HEK293 (cell line): Measurements from ENCODE around the gene DCHS1.

Source experiments
- CTCF ChIA-PET: fragments of 350-600 bp; formaldehyde crosslinking; extraction: SDS; loops from one replicate; lab custom pipeline; 2021; ENCODE audit warnings: antibody characterized with exemption; lab: Yijun Ruan, JAX
- POLR2A ChIA-PET: fragments of 300-600 bp; formaldehyde crosslinking; extraction: SDS; loops from one replicate; lab custom pipeline; 2020; ENCODE audit warnings: antibody characterized with exemption, inconsistent platforms; lab: Yijun Ruan, JAX
- H3K27ac ChIP-seq: fragments of 200-500 bp; sonication (Bioruptor generic); 2 replicates; pipeline ENCODE4 v1.5.1; 2014; ENCODE audit warnings: low read depth, low read length, control low read depth, inconsistent platforms; ENCODE audit errors: extremely low read depth
- H3K36me3 ChIP-seq, 2 experiments: fragments of 200-500 bp in 1 of 2; sonication (Bioruptor generic) in 1 of 2; 1 replicate in 1 of 2; 2 replicates in 1 of 2; pipeline ENCODE4 v1.5.1; 2014 to 2017; ENCODE audit warnings: inconsistent platforms in 2 of 2, low read length in 2 of 2; ENCODE audit not compliant: control insufficient read depth in 2 of 2, insufficient read depth in 1 of 2
- H3K4me1 ChIP-seq: fragments of 200-500 bp; sonication (Bioruptor generic); 2 replicates; pipeline ENCODE4 v1.5.1; 2014; ENCODE audit warnings: mild to moderate bottlenecking, low read length, inconsistent platforms; ENCODE audit not compliant: control insufficient read depth, insufficient read depth
- H3K4me3 ChIP-seq: 2 replicates; pipeline ENCODE4 v1.5.1; 2011; ENCODE audit warnings: low read depth, mild to moderate bottlenecking, control low read depth, low read length, moderate library complexity
- H3K9me3 ChIP-seq: fragments of 200-500 bp; sonication (Bioruptor generic); 2 replicates; pipeline ENCODE4 v1.5.1; 2014; ENCODE audit warnings: low read depth, low read length, inconsistent platforms; ENCODE audit not compliant: control insufficient read depth, insufficient read depth
- GLIS2 ChIP-seq: fragments of 450-650 bp; formaldehyde crosslinking; IDR thresholded peaks from 2 replicates; pipeline ENCODE4 v1.5.1; 2016; ENCODE audit warnings: missing biosample characterization, missing genetic modification characterization
- HOXA7 ChIP-seq: sonication (generic); formaldehyde crosslinking; IDR thresholded peaks from 2 replicates; pipeline ENCODE4 v1.8.1; 2022; ENCODE audit warnings: missing genetic modification reagents, borderline replicate concordance
- HOXD13 ChIP-seq: sonication (generic); formaldehyde crosslinking; IDR thresholded peaks from 2 replicates; pipeline ENCODE4 v1.8.0; 2022; ENCODE audit warnings: missing genetic modification reagents, borderline replicate concordance
- KLF9 ChIP-seq: fragments of 450-650 bp; formaldehyde crosslinking; IDR thresholded peaks from 2 replicates; pipeline ENCODE4 v1.5.1; 2016; ENCODE audit warnings: missing biosample characterization, missing genetic modification characterization, low read depth
- MZF1 ChIP-seq: fragments of 450-650 bp; formaldehyde crosslinking; IDR thresholded peaks from 2 replicates; pipeline ENCODE4 v1.5.1; 2017; ENCODE audit warnings: missing biosample characterization, missing genetic modification characterization, borderline replicate concordance
- REPIN1 ChIP-seq: fragments of 450-650 bp; formaldehyde crosslinking; IDR thresholded peaks from 2 replicates; pipeline ENCODE4 v1.5.1; 2017; ENCODE audit warnings: missing biosample characterization, missing genetic modification characterization, low read depth
- SP2 ChIP-seq: fragments of 450-650 bp; formaldehyde crosslinking; IDR thresholded peaks from 2 replicates; pipeline ENCODE4 v1.5.1; 2016; ENCODE audit warnings: missing biosample characterization, missing genetic modification characterization
- SP3 ChIP-seq: fragments of 450-650 bp; formaldehyde crosslinking; IDR thresholded peaks from 2 replicates; pipeline ENCODE4 v1.5.1; 2016; ENCODE audit warnings: missing biosample characterization, missing genetic modification characterization
- ZBTB20 ChIP-seq: fragments of 450-650 bp; formaldehyde crosslinking; IDR thresholded peaks from 2 replicates; pipeline ENCODE4 v1.5.1; 2016; ENCODE audit warnings: missing biosample characterization, missing genetic modification characterization
- ZEB2 ChIP-seq: fragments of 450-650 bp; formaldehyde crosslinking; IDR thresholded peaks from 2 replicates; pipeline ENCODE4 v1.5.1; 2016; ENCODE audit warnings: missing biosample characterization, missing genetic modification characterization
- ZFP69B ChIP-seq: fragments of 450-650 bp; formaldehyde crosslinking; IDR thresholded peaks from 2 replicates; pipeline ENCODE4 v1.5.1; 2016; ENCODE audit warnings: missing biosample characterization, missing genetic modification characterization
- ZNF146 ChIP-seq: fragments of 450-650 bp; formaldehyde crosslinking; IDR thresholded peaks from 2 replicates; pipeline ENCODE4 v1.5.1; 2016; ENCODE audit warnings: missing biosample characterization, missing genetic modification characterization
- ZNF169 ChIP-seq: fragments of 450-650 bp; formaldehyde crosslinking; IDR thresholded peaks from 2 replicates; pipeline ENCODE4 v1.5.1; 2016; ENCODE audit warnings: missing biosample characterization, missing genetic modification characterization
- ZNF248 ChIP-seq: fragments of 450-650 bp; formaldehyde crosslinking; IDR thresholded peaks from 2 replicates; pipeline ENCODE4 v1.5.1; 2017; ENCODE audit warnings: missing biosample characterization, missing genetic modification characterization
- ZNF624 ChIP-seq: fragments of 450-650 bp; formaldehyde crosslinking; IDR thresholded peaks from 2 replicates; pipeline ENCODE4 v1.5.1; 2017; ENCODE audit warnings: missing biosample characterization, missing genetic modification characterization
- ZNF707 ChIP-seq: fragments of 450-650 bp; formaldehyde crosslinking; IDR thresholded peaks from 2 replicates; pipeline ENCODE4 v1.5.1; 2016; ENCODE audit warnings: missing biosample characterization, missing genetic modification characterization
- ZNF747 ChIP-seq: fragments of 450-650 bp; formaldehyde crosslinking; IDR thresholded peaks from 2 replicates; pipeline ENCODE4 v1.5.1; 2016; ENCODE audit warnings: missing biosample characterization, missing genetic modification characterization
- ZNF776 ChIP-seq: fragments of 450-650 bp; formaldehyde crosslinking; IDR thresholded peaks from 2 replicates; pipeline ENCODE4 v1.5.0; 2017; ENCODE audit warnings: missing biosample characterization, missing genetic modification characterization, borderline replicate concordance
- ZNF837 ChIP-seq: fragments of 450-650 bp; formaldehyde crosslinking; IDR thresholded peaks from 2 replicates; pipeline ENCODE4 v1.5.1; 2016; ENCODE audit warnings: missing biosample characterization, missing genetic modification characterization
- ZNF843 ChIP-seq: fragments of 450-650 bp; formaldehyde crosslinking; IDR thresholded peaks from 2 replicates; pipeline ENCODE4 v1.5.1; 2016; ENCODE audit warnings: missing biosample characterization, missing genetic modification characterization
- ZSCAN23 ChIP-seq: fragments of 450-650 bp; formaldehyde crosslinking; IDR thresholded peaks from 2 replicates; pipeline ENCODE4 v1.5.1; 2016; ENCODE audit warnings: missing biosample characterization, missing genetic modification characterization
- ZSCAN30 ChIP-seq: fragments of 450-650 bp; IDR thresholded peaks from 2 replicates; pipeline ENCODE4 v1.5.1; 2018; ENCODE audit warnings: missing biosample characterization, mild to moderate bottlenecking, missing genetic modification characterization, moderate library complexity
- TF ChIP-seq, protein P1 (sequence below): fragments of 450-650 bp; formaldehyde crosslinking; IDR thresholded peaks from 2 replicates; pipeline ENCODE4 v1.5.1; 2016; ENCODE audit warnings: missing biosample characterization, missing genetic modification characterization
- TF ChIP-seq, protein P2 (sequence below): fragments of 450-650 bp; formaldehyde crosslinking; IDR thresholded peaks from 2 replicates; pipeline ENCODE4 v1.5.1; 2016; ENCODE audit warnings: missing biosample characterization, missing genetic modification characterization, borderline replicate concordance
- TF ChIP-seq, protein P3 (sequence below): fragments of 450-650 bp; formaldehyde crosslinking; IDR thresholded peaks from 2 replicates; pipeline ENCODE4 v1.5.1; 2016; ENCODE audit warnings: missing biosample characterization, missing genetic modification characterization

DCHS1 gene

DNA sequence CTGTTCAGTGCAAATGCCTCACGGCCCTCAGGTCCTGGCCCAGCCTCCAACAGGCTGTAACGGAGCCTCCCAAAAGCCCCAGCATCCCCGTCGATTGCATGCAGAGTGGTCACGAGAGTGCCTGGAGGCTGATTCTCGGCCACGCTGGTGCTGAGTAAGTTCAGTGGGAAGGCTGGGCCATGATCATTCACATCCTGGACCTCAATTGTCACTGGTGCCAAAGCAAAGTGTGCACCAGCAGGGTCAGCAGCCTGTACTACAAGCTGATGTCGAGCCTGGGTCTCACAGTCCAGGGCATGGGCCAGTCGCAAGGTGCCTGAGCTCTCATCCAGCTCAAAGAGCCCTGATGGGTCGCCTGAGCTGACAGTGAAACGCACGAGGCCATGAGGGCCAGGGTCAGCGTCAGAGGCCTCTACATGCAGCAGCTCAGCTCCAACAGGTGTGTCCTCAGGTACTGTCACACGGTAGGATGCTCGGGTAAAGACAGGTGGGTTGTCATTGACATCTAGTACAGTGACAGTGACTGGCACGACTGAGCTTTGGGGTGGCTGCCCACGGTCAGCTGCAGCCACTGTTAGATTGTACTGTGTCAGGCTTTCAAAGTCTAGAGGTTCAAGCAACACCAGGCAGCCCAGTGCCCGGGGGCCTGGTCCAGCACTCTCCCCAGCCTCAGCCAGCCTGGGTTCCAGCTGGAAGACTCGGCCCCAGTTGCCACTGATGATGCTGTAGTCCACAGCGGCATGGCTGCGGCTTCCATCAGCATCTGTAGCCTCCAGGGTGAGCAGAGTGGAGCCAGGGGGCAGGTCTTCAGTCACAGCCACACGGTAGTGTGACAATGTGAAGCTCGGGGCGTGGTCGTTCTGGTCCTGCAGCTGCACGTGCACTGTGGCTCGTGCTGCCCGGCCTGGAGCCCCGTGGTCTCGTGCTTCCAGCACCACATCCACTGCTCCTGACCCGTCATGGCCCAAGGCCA, 31.9 kb downstream of the DCHS1 start:
- ChIA-PET CTCF (no interaction called here), POLR2A (no interaction called here)
- Histone ChIP-seq H3K9me3 (no peaks in the 10 kb centered on the region), H3K4me3 (no peak overlapping the region), H3K4me1 (0 out of 2 replicates have a peak, but pooled peaks cover 2% of the 10 kb centered on the region), H3K27ac (no peak overlapping the region), H3K36me3 (peaks cover 0 to 19% of the 10 kb centered on the region in 2 experiments; a peak in 1 of 3 replicates)
- TF ChIP-seq SP2 (tag by site-specific recombination): no peak
- TF ChIP-seq ZEB2: no peak
- no peak for TF ChIP-seq HOXD13 (CRISPR knock-in tag)
- no peak for TF ChIP-seq ZNF747 (tag by site-specific recombination)
- no peak for TF ChIP-seq ZSCAN23 (tag by site-specific recombination)
- TF ChIP-seq ZNF248 (tag by site-specific recombination): no peak
- no peak for TF ChIP-seq MZF1 (tag by site-specific recombination)
- no peak for TF ChIP-seq ZNF624
- TF ChIP-seq, protein P1, sequence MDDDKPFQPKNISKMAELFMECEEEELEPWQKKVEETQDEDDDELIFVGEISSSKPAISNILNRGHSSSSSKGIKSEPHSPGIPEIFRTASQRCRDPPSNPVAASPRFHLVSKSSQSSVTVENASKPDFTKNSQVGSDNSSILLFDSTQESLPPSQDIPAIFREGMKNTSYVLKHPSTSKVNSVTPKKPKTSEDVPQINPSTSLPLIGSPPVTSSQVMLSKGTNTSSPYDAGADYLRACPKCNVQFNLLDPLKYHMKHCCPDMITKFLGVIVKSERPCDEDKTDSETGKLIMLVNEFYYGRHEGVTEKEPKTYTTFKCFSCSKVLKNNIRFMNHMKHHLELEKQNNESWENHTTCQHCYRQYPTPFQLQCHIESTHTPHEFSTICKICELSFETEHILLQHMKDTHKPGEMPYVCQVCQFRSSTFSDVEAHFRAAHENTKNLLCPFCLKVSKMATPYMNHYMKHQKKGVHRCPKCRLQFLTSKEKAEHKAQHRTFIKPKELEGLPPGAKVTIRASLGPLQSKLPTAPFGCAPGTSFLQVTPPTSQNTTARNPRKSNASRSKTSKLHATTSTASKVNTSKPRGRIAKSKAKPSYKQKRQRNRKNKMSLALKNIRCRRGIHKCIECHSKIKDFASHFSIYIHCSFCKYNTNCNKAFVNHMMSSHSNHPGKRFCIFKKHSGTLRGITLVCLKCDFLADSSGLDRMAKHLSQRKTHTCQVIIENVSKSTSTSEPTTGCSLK (tag by site-specific recombination): no peak
- no peak for TF ChIP-seq ZNF837 (tag by site-specific recombination)
- TF ChIP-seq ZBTB20 (tag by site-specific recombination): no peak

DNA sequence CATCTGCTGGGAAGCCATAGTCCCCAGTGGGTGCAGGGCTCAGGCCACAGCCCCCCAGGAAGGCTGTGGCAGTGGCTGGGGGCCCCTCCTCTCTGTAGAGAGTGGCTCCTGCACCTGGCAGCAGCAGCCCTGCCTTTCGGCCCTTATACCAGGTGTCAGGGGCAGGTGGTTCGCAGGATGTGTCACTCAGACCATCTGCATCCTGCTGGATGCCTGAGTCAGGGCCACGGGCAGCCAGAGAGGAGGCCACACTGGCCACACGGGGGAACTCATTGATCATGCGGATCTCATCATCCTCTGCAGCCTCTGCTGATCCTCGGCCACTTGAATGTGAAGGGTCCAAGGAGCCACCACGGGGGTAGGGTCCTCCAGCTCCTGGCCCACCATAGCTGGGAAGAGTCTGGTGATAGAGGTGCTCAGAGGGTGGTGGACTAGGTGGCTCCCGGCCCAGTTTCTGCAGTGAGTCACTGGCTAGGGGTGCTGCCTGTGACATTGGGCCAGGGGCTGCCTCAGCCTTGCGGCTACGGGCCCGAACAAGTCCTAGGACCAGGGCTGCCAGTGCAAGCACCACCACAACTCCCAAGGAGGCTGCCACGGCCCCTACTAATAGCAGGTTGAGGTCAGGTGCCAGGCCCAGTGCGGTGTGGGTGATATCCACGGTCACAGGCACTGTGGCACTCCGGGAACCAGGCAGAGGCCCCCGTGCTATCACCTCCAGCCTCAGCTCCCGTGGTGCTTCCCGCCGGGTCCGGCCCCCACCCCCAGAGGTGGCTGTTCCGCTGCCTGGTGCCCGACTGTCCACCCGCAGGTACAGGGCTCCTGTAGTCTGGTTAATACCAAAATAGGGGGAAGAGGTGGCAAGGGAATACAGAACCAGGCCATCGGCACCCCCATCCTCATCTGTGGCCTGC, 33.1 kb downstream of the DCHS1 start:
- ChIA-PET POLR2A (interaction anchor here (1.0 to 1.9 kb wide), 3 partner anchors 11 to 20 kb away, joined by 3 to 8 read pairs (median 3); partner anchors contain the start of genes ILK and TAF10), CTCF (interaction anchor here (1.1 kb wide), 1 partner anchor 9 kb away, joined by 5 read pairs; no protein-coding TSS in a partner anchor)
- Histone ChIP-seq H3K9me3 (no peaks in the 10 kb centered on the region), H3K36me3 (peaks cover 0 to 16% of the 10 kb centered on the region in 2 experiments; a peak in 1 of 3 replicates), H3K4me1 (0 out of 2 replicates have a peak, but pooled peaks cover 4% of the 10 kb centered on the region), H3K27ac (no peak overlapping the region), H3K4me3 (no peak overlapping the region)
- TF ChIP-seq ZNF776 (tag by site-specific recombination) (no peak), ZSCAN30 (tag by site-specific recombination) (no peak), KLF9 (tag by site-specific recombination) (no peak), ZNF169 (tag by site-specific recombination) (no peak), ZNF146 (no peak), ZNF843 (tag by site-specific recombination) (no peak), SP3 (no peak), ZFP69B (tag by site-specific recombination) (no peak), GLIS2 (tag by site-specific recombination) (no peak), REPIN1 (tag by site-specific recombination) (no peak), HOXA7 (CRISPR knock-in tag) (no peak), ZNF707 (tag by site-specific recombination) (no peak)
- TF ChIP-seq, protein P2, sequence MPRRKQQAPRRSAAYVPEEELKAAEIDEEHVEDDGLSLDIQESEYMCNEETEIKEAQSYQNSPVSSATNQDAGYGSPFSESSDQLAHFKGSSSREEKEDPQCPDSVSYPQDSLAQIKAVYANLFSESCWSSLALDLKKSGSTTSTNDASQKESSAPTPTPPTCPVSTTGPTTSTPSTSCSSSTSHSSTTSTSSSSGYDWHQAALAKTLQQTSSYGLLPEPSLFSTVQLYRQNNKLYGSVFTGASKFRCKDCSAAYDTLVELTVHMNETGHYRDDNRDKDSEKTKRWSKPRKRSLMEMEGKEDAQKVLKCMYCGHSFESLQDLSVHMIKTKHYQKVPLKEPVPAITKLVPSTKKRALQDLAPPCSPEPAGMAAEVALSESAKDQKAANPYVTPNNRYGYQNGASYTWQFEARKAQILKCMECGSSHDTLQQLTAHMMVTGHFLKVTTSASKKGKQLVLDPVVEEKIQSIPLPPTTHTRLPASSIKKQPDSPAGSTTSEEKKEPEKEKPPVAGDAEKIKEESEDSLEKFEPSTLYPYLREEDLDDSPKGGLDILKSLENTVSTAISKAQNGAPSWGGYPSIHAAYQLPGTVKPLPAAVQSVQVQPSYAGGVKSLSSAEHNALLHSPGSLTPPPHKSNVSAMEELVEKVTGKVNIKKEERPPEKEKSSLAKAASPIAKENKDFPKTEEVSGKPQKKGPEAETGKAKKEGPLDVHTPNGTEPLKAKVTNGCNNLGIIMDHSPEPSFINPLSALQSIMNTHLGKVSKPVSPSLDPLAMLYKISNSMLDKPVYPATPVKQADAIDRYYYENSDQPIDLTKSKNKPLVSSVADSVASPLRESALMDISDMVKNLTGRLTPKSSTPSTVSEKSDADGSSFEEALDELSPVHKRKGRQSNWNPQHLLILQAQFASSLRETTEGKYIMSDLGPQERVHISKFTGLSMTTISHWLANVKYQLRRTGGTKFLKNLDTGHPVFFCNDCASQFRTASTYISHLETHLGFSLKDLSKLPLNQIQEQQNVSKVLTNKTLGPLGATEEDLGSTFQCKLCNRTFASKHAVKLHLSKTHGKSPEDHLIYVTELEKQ (tag by site-specific recombination): no peak
- TF ChIP-seq, protein P3, sequence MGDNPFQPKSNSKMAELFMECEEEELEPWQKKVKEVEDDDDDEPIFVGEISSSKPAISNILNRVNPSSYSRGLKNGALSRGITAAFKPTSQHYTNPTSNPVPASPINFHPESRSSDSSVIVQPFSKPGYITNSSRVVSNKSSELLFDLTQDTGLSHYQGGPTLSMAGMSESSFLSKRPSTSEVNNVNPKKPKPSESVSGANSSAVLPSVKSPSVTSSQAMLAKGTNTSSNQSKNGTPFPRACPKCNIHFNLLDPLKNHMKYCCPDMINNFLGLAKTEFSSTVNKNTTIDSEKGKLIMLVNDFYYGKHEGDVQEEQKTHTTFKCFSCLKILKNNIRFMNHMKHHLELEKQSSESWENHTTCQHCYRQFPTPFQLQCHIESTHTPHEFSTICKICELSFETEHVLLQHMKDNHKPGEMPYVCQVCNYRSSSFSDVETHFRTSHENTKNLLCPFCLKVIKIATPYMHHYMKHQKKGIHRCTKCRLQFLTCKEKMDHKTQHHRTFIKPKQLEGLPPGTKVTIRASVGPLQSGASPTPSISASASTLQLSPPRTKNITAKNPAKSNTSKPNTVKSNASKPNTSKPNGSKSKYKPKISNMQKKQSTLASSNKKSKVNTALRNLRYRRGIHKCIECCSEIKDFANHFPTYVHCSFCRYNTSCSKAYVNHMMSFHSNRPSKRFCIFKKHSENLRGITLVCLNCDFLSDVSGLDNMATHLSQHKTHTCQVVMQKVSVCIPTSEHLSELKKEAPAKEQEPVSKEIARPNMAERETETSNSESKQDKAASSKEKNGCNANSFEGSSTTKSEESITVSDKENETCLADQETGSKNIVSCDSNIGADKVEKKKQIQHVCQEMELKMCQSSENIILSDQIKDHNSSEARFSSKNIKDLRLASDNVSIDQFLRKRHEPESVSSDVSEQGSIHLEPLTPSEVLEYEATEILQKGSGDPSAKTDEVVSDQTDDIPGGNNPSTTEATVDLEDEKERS (tag by site-specific recombination): no peak
